Occipital lobe (tissue), 2 donors: ENCODE measurements around the gene CCNL1. TPM values are rescaled to one million over a fixed set of nuclear protein-coding genes. Genes with fewer than 3 reads are reported as not detected.
"Not testable (repeated sequence)": the region's sequence is repeated elsewhere in the genome, so short reads cannot be mapped to it uniquely, and the experiment has no call there.

Experiments used
- DNase-seq: peaks from one replicate; lab custom pipeline; 2025; lab: John Stamatoyannopoulos, UW
- total RNA-seq: library from RNA; depleted of rRNA; stranded (reverse); fragments of >200 nt; gene quantifications from one replicate; pipeline ENCODE4 v1.2.3, GENCODE V29; 2014

Gene CCNL1
- 104 TPM for total RNA-seq

GRCh38 chr3:157159762-157160657, at the start of gene CCNL1:
CCNL1 (minus strand) TSS chr3:157160147; CDS start chr3:157160094, 53 bp downstream.
- DNase-seq: peak; percentile 95

- no peak for DNase-seq
Measured at GRCh38 chr3:157204880-157205279, 44.9 kb upstream of the CCNL1 start.

DNA sequence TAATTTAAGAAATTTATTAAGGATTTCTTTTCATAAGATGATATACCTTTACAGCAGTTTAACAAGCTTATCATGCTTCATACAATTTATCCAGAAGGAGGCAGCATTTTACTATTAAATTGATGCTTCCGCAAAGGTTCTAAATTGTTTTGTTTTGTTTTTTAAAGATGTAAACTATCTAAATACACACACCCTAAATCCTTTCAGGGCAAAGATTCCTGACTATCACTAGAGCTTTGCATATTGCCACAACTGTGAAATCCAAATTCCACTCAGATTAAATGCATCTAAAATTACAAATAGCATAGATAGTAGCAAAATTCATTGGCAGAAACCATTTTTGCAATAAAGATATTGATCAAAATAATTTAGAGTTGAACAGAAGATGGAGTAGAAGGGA, 44.5 kb upstream of the CCNL1 start:
- no peak for DNase-seq

GRCh38 chr3:157201648-157202278, 41.8 kb upstream of the CCNL1 start:
- DNase-seq: no peak

DNA sequence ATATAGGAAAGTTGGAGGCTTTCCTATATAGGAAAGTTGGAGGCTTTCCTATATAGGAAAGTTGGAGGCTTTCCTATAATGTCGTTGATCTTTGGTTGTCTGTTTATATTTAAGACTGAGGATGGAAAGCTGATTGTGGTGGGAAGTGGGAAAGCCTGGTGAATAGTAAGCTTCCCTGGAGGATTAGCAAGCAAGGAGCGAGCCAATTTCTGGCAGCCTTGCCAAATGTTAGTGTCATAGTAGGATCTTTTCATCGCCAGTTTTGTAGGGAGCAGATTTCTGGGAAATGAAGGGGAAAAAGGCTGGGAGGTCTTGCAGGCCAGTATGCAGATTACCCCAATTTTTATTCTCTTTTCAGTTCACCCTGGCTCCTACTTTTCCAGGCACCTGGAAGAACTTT, 39.9 kb upstream of the CCNL1 start:
- DNase-seq: no peak

- no peak for DNase-seq
Measured at GRCh38 chr3:157195965-157196364, 36.0 kb upstream of the CCNL1 start.

DNA sequence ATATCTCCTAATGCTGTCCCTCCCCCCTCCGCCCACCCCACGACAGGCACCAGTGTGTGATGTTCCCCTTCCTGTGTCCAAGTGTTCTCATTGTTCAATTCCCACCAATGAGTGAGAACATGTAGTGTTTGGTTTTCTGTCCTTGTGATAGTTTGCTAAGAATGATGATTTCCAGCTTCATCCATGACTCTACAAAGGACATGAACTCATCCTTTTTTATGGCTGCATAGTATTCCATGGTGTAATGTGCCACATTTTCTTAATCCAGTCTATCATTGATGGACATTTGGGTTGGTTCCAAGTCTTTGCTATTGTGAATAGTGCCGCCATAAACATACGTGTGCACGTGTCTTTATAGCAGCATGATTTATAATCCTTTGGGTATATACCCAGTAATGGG, 31.2 kb upstream of the CCNL1 start:
- not testable (repeated sequence) for DNase-seq

DNA sequence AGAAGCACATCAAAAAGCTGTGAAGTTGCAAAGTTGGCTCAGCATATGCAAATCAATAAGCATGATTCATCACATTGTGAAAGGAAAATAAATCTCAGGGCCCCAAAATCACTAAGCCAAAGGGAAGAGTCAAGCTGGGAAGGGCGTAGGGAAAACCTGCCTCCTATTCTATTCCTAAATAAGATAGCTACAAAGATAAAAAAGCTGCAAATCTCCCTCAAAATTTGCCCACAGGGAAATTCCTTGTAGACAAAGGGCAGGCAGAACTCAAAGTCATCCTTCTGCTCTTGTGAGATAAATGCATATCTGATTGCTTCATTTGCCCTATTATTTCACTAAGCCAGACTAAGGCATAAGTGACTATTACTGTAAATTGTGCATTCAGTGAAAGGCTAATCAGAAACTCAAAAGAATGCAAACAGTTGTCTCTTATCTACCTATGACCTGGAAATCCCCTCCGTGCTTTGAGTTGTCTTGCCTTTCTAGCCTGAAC, 30.5 kb upstream of the CCNL1 start:
- DNase-seq: no peak

- no peak for DNase-seq
Measured at GRCh38 chr3:157188391-157188790, 28.4 kb upstream of the CCNL1 start.

DNA sequence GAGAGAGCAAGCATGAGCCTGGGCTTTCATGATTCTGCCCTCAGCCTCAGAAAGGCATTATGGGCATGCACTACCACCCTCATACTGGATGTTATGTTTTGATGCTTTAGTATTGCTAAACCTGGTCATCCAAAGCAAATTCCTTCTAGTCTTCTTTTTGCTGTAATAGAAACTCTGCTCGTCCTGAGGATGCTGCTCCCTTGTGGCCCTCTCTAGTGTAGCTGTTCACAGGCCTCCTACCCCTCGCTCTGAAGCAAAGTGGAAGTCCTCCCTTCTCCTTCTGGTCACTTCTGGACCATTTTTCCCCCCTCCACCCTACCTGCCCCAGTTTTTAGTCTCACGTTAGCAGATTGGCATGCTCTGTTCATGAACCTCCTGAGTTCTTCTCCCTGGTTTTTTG, 22.9 kb upstream of the CCNL1 start:
- DNase-seq: no peak

- DNase-seq: no peak
Measured at GRCh38 chr3:157180262-157180661, 20.3 kb upstream of the CCNL1 start.

- DNase-seq: no peak
Measured at GRCh38 chr3:157179365-157179803, 19.4 kb upstream of the CCNL1 start.

DNA sequence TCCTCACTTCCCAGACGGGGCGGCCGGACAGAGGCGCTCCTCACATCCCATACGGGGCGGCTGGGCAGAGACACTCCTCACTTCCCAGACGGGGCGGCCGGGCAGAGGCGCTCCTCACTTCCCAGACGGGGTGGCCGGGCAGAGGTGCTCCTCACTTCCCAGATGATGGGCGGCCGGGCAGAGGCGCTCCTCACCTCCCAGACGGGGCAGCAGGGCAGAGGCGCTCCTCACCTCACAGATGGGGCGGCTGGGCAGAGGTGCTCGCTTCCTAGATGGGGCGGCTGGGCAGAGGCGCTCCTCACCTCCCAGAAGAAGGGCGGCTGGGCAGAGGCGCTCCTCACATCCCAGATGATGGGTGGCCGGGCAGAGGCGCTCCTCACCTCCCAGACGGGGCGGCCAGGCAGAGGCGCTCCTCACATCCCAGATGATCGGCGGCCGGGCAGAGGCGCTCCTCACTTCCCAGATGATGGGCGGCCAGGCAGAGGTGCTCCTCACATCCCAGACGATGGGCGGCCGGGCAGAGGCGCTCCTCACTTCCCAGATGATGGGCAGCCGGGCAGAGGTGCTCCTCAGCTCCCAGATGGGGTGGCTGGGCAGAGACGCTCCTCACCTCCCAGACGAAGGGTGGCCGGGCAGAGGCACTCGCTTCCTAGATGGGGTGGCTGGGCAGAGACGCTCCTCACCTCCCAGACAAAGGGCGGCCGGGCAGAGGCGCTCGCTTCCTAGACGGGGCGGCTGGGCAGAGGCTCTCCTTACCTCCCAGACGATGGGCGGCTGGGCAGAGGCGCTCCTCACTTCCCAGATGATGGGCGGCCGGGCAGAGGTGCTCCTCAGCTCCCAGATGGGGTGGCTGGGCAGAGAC, 18.8 kb upstream of the CCNL1 start:
- DNase-seq: not testable (repeated sequence)

- not testable (repeated sequence) for DNase-seq
Measured at GRCh38 chr3:157177801-157178453, 18.0 kb upstream of the CCNL1 start.

DNA sequence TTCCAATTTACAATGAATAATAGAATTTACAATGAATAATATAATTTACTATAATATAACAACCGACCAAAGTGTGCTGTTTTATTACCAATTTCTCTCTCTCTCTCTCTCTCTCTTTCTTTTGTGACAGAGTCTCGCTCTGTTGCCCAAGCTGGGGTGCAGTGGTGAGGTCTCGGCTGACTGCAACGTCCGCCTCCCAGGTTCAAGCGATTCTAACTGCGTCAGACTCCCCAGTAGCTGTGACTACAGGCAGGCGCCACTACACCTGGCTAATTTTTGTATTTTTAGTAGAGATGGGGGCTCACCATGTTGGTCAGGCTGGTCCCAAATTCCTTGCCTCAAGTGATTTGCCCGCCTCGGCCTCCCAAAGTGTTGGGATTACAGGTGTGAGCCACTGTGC, 17.0 kb upstream of the CCNL1 start:
- DNase-seq: no peak

DNA sequence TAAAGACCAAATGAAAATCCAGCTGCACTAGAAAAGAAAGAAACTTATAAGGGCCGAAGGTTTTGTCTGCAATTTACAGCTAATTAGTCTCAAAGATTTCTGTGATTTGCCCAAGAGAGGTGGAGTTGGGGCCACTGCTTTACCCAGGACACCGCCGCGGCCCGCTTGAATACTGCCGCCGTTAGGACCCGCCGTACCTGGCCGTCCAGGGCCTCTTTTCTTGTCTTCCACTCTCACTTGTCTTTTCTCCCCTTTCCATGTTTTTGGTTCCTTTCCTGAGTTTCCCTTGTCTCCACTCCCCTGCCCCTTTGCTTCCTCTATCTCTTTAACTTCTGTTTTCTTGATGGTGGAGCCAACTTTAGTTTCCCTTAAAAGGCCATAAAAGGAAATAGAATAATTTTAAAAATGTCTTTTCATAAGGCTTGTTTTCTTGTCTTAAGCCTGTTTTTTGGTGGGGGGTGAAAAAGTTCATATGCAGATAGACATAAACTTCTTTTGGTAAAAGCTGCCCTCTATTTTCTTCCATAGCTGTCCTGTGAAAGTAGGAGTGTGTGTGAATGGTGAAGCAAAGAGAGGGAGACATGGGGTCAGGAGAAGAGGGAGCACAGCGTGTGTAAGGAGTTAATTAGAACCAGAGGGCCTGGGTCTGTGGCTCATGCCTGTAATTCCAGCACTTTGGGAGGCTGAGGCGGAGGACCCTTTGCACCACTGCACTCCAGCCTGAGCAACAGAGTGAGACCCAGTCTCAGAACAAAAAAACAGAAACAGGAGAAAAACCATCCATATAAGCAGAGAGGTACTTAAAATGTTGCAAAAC, 16.0 kb upstream of the CCNL1 start:
- DNase-seq: no peak

DNA sequence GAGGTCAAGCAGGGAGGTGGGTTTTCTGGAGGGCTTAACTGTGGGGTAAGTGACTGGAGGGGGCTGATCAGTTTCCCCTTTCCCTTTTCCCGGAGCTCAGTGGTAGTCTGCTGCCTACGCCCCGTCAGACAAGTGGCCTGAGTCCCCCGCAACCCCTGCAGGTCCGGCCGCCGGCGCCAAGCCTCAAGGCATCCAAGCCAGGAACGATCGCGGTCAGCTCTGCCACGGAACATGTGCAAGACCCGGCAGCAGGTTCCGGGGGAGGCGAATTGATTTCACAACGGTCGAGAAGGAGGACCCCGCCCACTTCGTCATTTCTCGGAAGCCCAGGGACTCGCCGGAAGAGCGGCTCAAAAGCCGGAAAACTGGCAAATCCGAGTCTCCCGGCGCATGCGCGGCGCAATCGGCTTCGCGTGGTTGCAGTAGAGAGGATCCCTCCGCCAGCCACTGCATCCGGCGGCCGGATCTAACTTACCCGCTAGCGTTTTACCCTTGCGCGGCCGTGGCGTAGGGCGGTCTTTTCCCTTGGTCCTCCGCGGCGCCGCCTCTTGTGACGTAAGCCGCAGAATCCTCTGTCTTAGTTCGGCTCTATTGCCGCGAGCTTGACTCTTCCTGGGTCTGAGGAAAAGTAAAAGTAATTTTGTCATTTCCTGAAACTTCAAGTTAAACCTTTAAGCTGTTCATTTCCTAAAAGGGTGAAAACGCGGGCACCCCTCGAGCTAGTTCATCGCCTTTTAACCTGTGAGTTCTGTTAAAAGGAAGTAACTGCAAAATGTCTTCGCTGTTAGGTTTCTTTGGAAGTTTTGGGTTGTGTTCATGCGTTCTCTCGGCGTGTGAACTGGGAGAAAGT, 14.9 kb upstream of the CCNL1 start:
- peak; percentile 96 for DNase-seq

DNA sequence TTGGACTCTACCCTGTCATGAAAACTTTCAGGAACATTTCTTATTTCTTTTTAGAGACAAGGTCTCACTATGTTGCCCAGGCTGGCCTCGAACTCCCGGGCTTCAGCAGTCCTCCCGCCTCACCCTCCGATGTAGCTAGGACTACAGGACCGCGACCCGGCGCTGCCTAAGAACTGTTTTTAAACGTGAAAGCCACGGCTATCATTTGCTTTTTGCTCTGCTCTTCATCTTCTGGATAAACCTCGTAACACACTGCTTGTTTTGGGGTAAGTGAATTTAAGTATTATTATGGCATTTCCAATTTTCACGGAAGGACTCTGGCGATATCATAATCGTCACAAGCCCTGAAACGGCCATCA, 14.3 kb upstream of the CCNL1 start:
- DNase-seq: no peak

- DNase-seq: not testable (repeated sequence)
Measured at GRCh38 chr3:157173343-157173742, 13.4 kb upstream of the CCNL1 start.
